ENCODE measurements around the gene MYO1E.

DNA sequence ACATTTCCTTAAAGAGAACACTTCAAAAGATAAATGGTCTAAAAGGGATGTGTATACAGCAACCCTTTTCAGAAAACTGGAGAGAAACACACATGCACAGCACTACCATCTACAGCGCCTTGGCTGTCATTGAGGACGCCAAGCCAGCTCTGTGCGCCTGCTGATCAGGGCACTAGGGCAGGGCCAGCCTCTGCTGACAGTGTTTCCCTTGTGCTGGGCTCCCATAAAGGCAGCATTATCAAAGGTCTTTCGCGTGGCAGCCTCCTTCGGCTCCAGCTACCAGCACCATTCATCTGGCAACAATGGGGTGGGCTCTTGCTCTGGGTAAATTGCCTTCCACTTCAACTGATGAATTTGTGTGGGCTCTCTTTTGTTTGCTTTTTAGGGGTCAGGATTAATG lies 112.6 kb downstream of the MYO1E start:
- TF ChIP-seq, protein P1, sequence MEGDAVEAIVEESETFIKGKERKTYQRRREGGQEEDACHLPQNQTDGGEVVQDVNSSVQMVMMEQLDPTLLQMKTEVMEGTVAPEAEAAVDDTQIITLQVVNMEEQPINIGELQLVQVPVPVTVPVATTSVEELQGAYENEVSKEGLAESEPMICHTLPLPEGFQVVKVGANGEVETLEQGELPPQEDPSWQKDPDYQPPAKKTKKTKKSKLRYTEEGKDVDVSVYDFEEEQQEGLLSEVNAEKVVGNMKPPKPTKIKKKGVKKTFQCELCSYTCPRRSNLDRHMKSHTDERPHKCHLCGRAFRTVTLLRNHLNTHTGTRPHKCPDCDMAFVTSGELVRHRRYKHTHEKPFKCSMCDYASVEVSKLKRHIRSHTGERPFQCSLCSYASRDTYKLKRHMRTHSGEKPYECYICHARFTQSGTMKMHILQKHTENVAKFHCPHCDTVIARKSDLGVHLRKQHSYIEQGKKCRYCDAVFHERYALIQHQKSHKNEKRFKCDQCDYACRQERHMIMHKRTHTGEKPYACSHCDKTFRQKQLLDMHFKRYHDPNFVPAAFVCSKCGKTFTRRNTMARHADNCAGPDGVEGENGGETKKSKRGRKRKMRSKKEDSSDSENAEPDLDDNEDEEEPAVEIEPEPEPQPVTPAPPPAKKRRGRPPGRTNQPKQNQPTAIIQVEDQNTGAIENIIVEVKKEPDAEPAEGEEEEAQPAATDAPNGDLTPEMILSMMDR (IDR thresholded peaks at IDR 0.05), result no peak
- TF ChIP-seq EP300 (IDR thresholded peaks at IDR 0.05), result no peak
- TF ChIP-seq POLR2A (IDR thresholded peaks at IDR 0.05), result no peak
- TF ChIP-seq POLR2AphosphoS5 (IDR thresholded peaks at IDR 0.05), result no peak

Measured in sigmoid colon (tissue), 4 donors.